HepG2 (cell line): ENCODE results near the gene BRS3. TPM values are rescaled to one million over a fixed set of nuclear protein-coding genes. Genes with fewer than 3 reads are reported as not detected.
A peak's percentile ranks its signal among the peaks of the same experiment; 100 is the strongest.

Experiments
- ATAC-seq: fragments of 200-7000 bp; cut with Tn5 transposase; 3 replicates; pipeline ENCODE4 v1.9.1; 2020; ENCODE audit warnings: mild to moderate bottlenecking, moderate library complexity
- BruUV-seq: library from RNA; stranded (reverse); fragments of 400-500 nt; replicated peaks from 2 replicates; lab custom pipeline; 2021; lab: Mats Ljungman, UMichigan
- CTCF ChIA-PET: fragments of 300-600 bp; formaldehyde crosslinking; extraction: SDS; loops from one replicate; lab custom pipeline; 2021; ENCODE audit warnings: low total read pairs, inconsistent platforms, low intra/inter-chr PET ratio; lab: Yijun Ruan, JAX
- POLR2A ChIA-PET: fragments of 350-600 bp; sonication (Branson Sonifier 250); formaldehyde crosslinking; loops from one replicate; lab custom pipeline; 2020; ENCODE audit warnings: antibody characterized with exemption, inconsistent platforms; lab: Yijun Ruan, JAX
- DNase-seq: peaks from one replicate; pipeline ENCODE4 v3.0.0-alpha.2; 2015; ENCODE audit warnings: low spot score
- FAIRE-seq: peaks from 3 replicates; lab custom pipeline; 2011; peaks lifted over from hg19 to GRCh38; lab: Jason Lieb, UNC
- H2AFZ ChIP-seq: one replicate; pipeline ENCODE4 v1.6.1; 2011; ENCODE audit warnings: low read length, inconsistent platforms
- H3K27ac ChIP-seq: fragments of 300-600 bp; 3 replicates; pipeline ENCODE4 v1.8.0; 2011; ENCODE audit warnings: mixed run types, mild to moderate bottlenecking, mixed read lengths, low read length, inconsistent platforms; ENCODE audit not compliant: insufficient read depth; ENCODE audit errors: extremely low read length
- H3K27me3 ChIP-seq, 2 experiments: fragments of 200-600 bp in 1 of 2; 2 replicates in 1 of 2; 3 replicates in 1 of 2; pipeline versions ENCODE4 v1.6.0 to v1.8.0; 2011; ENCODE audit warnings: low read length in 2 of 2, mild to moderate bottlenecking in 2 of 2, moderate library complexity in 2 of 2, inconsistent platforms in 1 of 2; ENCODE audit not compliant: insufficient read depth in 2 of 2, control insufficient read depth in 1 of 2
- H3K36me3 ChIP-seq, 2 experiments: fragments of 200-600 bp in 1 of 2; replicated peaks in 1 of 2; 2 replicates in 1 of 2; 3 replicates in 1 of 2; pipeline versions ENCODE4 v1.5.1 to v1.8.0; 2011; ENCODE audit warnings: low read length in 2 of 2, inconsistent platforms in 1 of 2; ENCODE audit not compliant: insufficient read depth in 2 of 2, control insufficient read depth in 1 of 2
- H3K4me1 ChIP-seq: 2 replicates; pipeline ENCODE4 v1.5.1; 2012; ENCODE audit warnings: low read length, inconsistent platforms; ENCODE audit not compliant: insufficient read depth
- H3K4me2 ChIP-seq: 2 replicates; pipeline ENCODE4 v1.6.0; 2011; ENCODE audit warnings: low read depth, low read length, inconsistent platforms
- H3K4me3 ChIP-seq, 3 experiments: fragments of 200-600 bp in 1 of 3; sonication (generic), shearing (Covaris generic) in 1 of 3; replicated peaks in 1 of 3; 2 replicates each; pipeline ENCODE4 v1.5.1; 2011 to 2016; ENCODE audit warnings: low read length in 3 of 3, inconsistent platforms in 2 of 3, low read depth in 2 of 3, mild to moderate bottlenecking in 2 of 3, control low read depth in 1 of 3, mixed read lengths in 1 of 3; ENCODE audit not compliant: insufficient read depth in 1 of 3
- H3K79me2 ChIP-seq: one replicate; pipeline ENCODE4 v1.6.1; 2011; ENCODE audit warnings: low read length, inconsistent platforms; ENCODE audit not compliant: insufficient read depth
- H3K9ac ChIP-seq: 2 replicates; pipeline ENCODE4 v1.6.0; 2011; ENCODE audit warnings: mild to moderate bottlenecking, low read depth, low read length, inconsistent platforms; ENCODE audit not compliant: insufficient read depth
- H3K9me3 ChIP-seq: 2 replicates; pipeline ENCODE4 v1.5.1; 2012; ENCODE audit warnings: mild to moderate bottlenecking, low read length
- H4K20me1 ChIP-seq: 2 replicates; pipeline ENCODE4 v1.6.0; 2011; ENCODE audit warnings: inconsistent platforms, mild to moderate bottlenecking, low read length, moderate library complexity; ENCODE audit not compliant: insufficient read depth
- DMAP1 ChIP-seq: IDR thresholded peaks from 2 replicates; pipeline ENCODE4 v1.6.1; 2016
- GZF1 ChIP-seq: sonication (generic); formaldehyde crosslinking; IDR thresholded peaks from 2 replicates; pipeline ENCODE4 v1.5.1; 2020; ENCODE audit warnings: mild to moderate bottlenecking, missing genetic modification reagents
- KMT2A ChIP-seq: sonication (generic); formaldehyde crosslinking; IDR thresholded peaks from 2 replicates; pipeline ENCODE4 v1.4.0; 2020; ENCODE audit warnings: missing genetic modification reagents
- NFE2L1 ChIP-seq: sonication (generic); formaldehyde crosslinking; IDR thresholded peaks from 2 replicates; pipeline ENCODE4 v1.4.0; 2020; ENCODE audit warnings: missing genetic modification reagents, mild to moderate bottlenecking, borderline replicate concordance
- PHF8 ChIP-seq: sonication (generic); formaldehyde crosslinking; IDR thresholded peaks from 2 replicates; pipeline ENCODE4 v1.5.0; 2020; ENCODE audit warnings: missing genetic modification reagents
- POLR2A ChIP-seq, 2 experiments: IDR thresholded peaks; 2 replicates each; pipeline ENCODE4 v1.6.1; 2011; ENCODE audit warnings: low read depth in 2 of 2, low read length in 2 of 2, mild to moderate bottlenecking in 1 of 2, moderate library complexity in 1 of 2; ENCODE audit not compliant: insufficient read depth in 1 of 2
- UBTF ChIP-seq: sonication (generic); formaldehyde crosslinking; IDR thresholded peaks from 2 replicates; pipeline ENCODE4 v1.4.0; 2020; ENCODE audit warnings: mild to moderate bottlenecking, missing genetic modification reagents
- ZFP91 ChIP-seq: sonication (generic); formaldehyde crosslinking; IDR thresholded peaks from 2 replicates; pipeline ENCODE4 v1.9.0; 2022; ENCODE audit warnings: missing genetic modification reagents, mild to moderate bottlenecking, borderline replicate concordance
- ZNF557 ChIP-seq: sonication (generic); formaldehyde crosslinking; IDR thresholded peaks from 2 replicates; pipeline ENCODE4 v1.4.0; 2020; ENCODE audit warnings: missing genetic modification reagents
- ZNF616 ChIP-seq: sonication (generic); formaldehyde crosslinking; IDR thresholded peaks from 2 replicates; pipeline ENCODE4 v1.5.0; 2020; ENCODE audit warnings: low read depth, mild to moderate bottlenecking, missing genetic modification reagents
- WGBS: methylation state at CpG from one replicate; pipeline ENCODE4 v1.1.6; 2017; ENCODE audit warnings: low lambda C conversion rate; 5-methylcytosine and 5-hydroxymethylcytosine counted together
- in situ Hi-C: cut with HindIII; loops from 2 replicates; pipeline ENCODE4 v1.10.0; 2017; ENCODE audit warnings: low pct_unique_long_range_greater_than_20kb; ENCODE audit not compliant: extremely low pct_ligation_motif_present
- intact Hi-C: fragments of 100-400 bp; cut with micrococcal nuclease; formaldehyde crosslinking; loops from one replicate; pipeline ENCODE4 v1.10.0; 2022; ENCODE audit not compliant: unreplicated experiment
- polyA plus RNA-seq, 8 experiments: library from polyadenylated mRNA; depleted of rRNA in 3 of 8; stranded (reverse) in 7 of 8; unstranded in 1 of 8; fragments of >200 nt; fragmentation: Illumina TruSeq in 4 of 8; extraction: Trizol in 4 of 8; gene quantifications; 2 replicates each; pipeline versions ENCODE4 v1.2.1 to v1.2.3, GENCODE V29; 2011 to 2016; ENCODE audit warnings: low read depth in 4 of 8, missing spikeins in 1 of 8, mixed read lengths in 1 of 8; ENCODE audit not compliant: insufficient read depth in 1 of 8
- total RNA-seq, 5 experiments: library from RNA; depleted of rRNA; stranded (reverse); fragments of >200 nt; fragmentation: Illumina TruSeq; extraction: Trizol; gene quantifications; 2 replicates each; pipeline ENCODE4 v1.2.3, GENCODE V29; 2016; ENCODE audit warnings: low read depth in 1 of 5

Gene BRS3
- total and polyA plus RNA-seq, 2 of the 13 experiments (the other 11 are each of a cell fraction or from before 2014, with no cell fraction given), result not detected

GRCh38 chrX:136497556-136498052, 9.9 kb downstream of the BRS3 start, which contains the start of gene HTATSF1:
Gene HTATSF1 (plus strand): TSS chrX:136497592. CDS start chrX:136497685, 93 bp downstream.
- POLR2A ChIA-PET, result interaction anchor here (1.0 kb wide), 1 partner anchor 383 kb away, joined by 3 read pairs; the partner anchor contains the start of gene RBMX
- Histone ChIP-seq H3K36me3 (peaks cover 0 to 9% of the 10 kb centered on the region in 2 experiments; a peak in 2 of 5 replicates), H3K4me3 (peak within 1 kb of the TSS; percentile 76 to 90 (median 79)), H3K4me2 (peak within 1 kb of the TSS; percentile 83), H3K4me1 (peaks cover 11% of the 10 kb centered on the region), H3K27me3 (no peaks in the 10 kb centered on the region; a peak in 1 of 5 replicates), H3K27ac (peak within 1 kb of the TSS; percentile 85), H3K9ac (peak within 1 kb of the TSS; percentile 71), H4K20me1 (no peaks in the 10 kb centered on the region), H3K9me3 (no peaks in the 10 kb centered on the region), H3K79me2 (peaks cover 10% of the 10 kb centered on the region), H2AFZ (peak within 1 kb of the TSS; percentile 83)
- BruUV-seq, result no TSS peak
- CTCF ChIA-PET, result no interaction called here
- intact Hi-C loops, result no loop called here
- in situ Hi-C loops, result no loop called here
- WGBS, result 4% methylated on average over 4 of the region's 35 CpGs
- ATAC-seq (peak; percentile 57), DNase-seq (no peak), FAIRE-seq (no peak)
- TF ChIP-seq POLR2A (IDR thresholded peaks at IDR 0.05; ENCODE audit: insufficient read depth in 1 of 2, low read depth in 2 of 2, low read length in 2 of 2) (0 out of 4 replicates have a peak, but pooled peaks of 1 of the 2 experiments have one; percentile 13), ZNF557 (CRISPR knock-in tag) (no peak), DMAP1 (no peak), GZF1 (CRISPR knock-in tag) (no peak), UBTF (CRISPR knock-in tag) (peak; percentile 66; the same call in 1 of the 2 replicates), ZNF616 (CRISPR knock-in tag) (no peak), ZFP91 (CRISPR knock-in tag) (no peak), KMT2A (CRISPR knock-in tag) (0 out of 2 replicates have a peak, but pooled peaks have one; percentile 30), NFE2L1 (CRISPR knock-in tag) (no peak), PHF8 (CRISPR knock-in tag) (peak; percentile 37; the same call in 1 of the 2 replicates)
